CD4-positive, alpha-beta T cell (primary cell): ENCODE data around the gene SEC62. TPM values are rescaled to one million over a fixed set of nuclear protein-coding genes. Genes with fewer than 3 reads are reported as not detected.

ENCODE experiments used
- ATAC-seq: fragments of 200-7000 bp; cut with Tn5 transposase; one replicate; pipeline ENCODE4 v1.10.0; 2022; ENCODE audit warnings: mild to moderate bottlenecking; ENCODE audit not compliant: poor library complexity
- CTCF ChIA-PET: fragments of 350-600 bp; sonication (Branson Sonifier 250); formaldehyde crosslinking; loops from one replicate; lab custom pipeline; 2021; ENCODE audit warnings: antibody characterized with exemption, inconsistent platforms; lab: Charles Lee
- POLR2A ChIA-PET: fragments of 350-600 bp; sonication (Branson Sonifier 250); formaldehyde crosslinking; loops from one replicate; lab custom pipeline; 2021; ENCODE audit warnings: antibody characterized with exemption, inconsistent platforms; lab: Charles Lee
- DNase-seq, 14 experiments: peaks; one replicate each; pipeline ENCODE4 v3.0.0-alpha.2; 2013 to 2020; ENCODE audit warnings: mixed read lengths in 2 of 14
- H3K27ac ChIP-seq, 2 donors: one replicate each; pipeline versions ENCODE4 v1.5.1 to v1.7.0; 2013; ENCODE audit warnings: low read length in 2 of 2, low read depth in 1 of 2, mild to moderate bottlenecking in 1 of 2
- H3K27me3 ChIP-seq, 2 experiments: 1 replicate in 1 of 2; 2 replicates in 1 of 2; pipeline versions ENCODE4 v1.6.1 to v1.7.0; 2013; ENCODE audit warnings: low read length in 2 of 2, control low read depth in 1 of 2, mild to moderate bottlenecking in 1 of 2, moderate library complexity in 1 of 2; ENCODE audit not compliant: insufficient read depth in 2 of 2, control insufficient read depth in 1 of 2
- H3K36me3 ChIP-seq: one replicate; pipeline ENCODE4 v1.6.1; 2013; ENCODE audit warnings: low read length, control low read depth; ENCODE audit not compliant: insufficient read depth
- H3K4me1 ChIP-seq: one replicate; pipeline ENCODE4 v1.6.1; 2013; ENCODE audit warnings: low read length, control low read depth; ENCODE audit not compliant: insufficient read depth
- H3K4me3 ChIP-seq: one replicate; pipeline ENCODE4 v1.5.1; 2013; ENCODE audit warnings: mild to moderate bottlenecking, low read length, moderate library complexity
- H3K9me3 ChIP-seq, 2 experiments: 1 replicate in 1 of 2; 2 replicates in 1 of 2; pipeline versions ENCODE4 v1.6.1 to v1.7.0; 2013; ENCODE audit warnings: low read length in 2 of 2, mild to moderate bottlenecking in 2 of 2, control low read depth in 1 of 2, moderate library complexity in 1 of 2; ENCODE audit not compliant: control insufficient read depth in 1 of 2, insufficient read depth in 1 of 2
- H3K27ac Mint-ChIP-seq: one replicate; pipeline ENCODE4 v1.8.0; 2020; ENCODE audit warnings: mixed read lengths
- H3K27me3 Mint-ChIP-seq: one replicate; pipeline ENCODE4 v1.8.0; 2021; ENCODE audit warnings: mixed read lengths
- H3K36me3 Mint-ChIP-seq: one replicate; pipeline ENCODE4 v1.8.0; 2021; ENCODE audit warnings: low read depth, mixed read lengths
- H3K4me1 Mint-ChIP-seq: one replicate; pipeline ENCODE4 v1.8.0; 2021; ENCODE audit warnings: low read depth, mixed read lengths
- H3K4me3 Mint-ChIP-seq: one replicate; pipeline ENCODE4 v1.8.0; 2020; ENCODE audit warnings: mild to moderate bottlenecking, mixed read lengths
- H3K9me3 Mint-ChIP-seq: one replicate; pipeline ENCODE4 v1.8.0; 2020; ENCODE audit warnings: mixed read lengths
- intact Hi-C, 2 experiments: fragments of 100-400 bp; cut with DNase I in 1 of 2; cut with micrococcal nuclease in 1 of 2; formaldehyde crosslinking; loops; one replicate each; pipeline versions ENCODE4 v1.15.1 to v1.9.0; 2023 to 2025; cut with DNase I, micrococcal nuclease
- total RNA-seq, 174 experiments: library from RNA in 2 of 174; stranded (reverse) in 2 of 174; gene quantifications; one replicate each; pipeline ENCODE4 v1.2.3 and lab custom pipeline; 2021 to 2026
- TF ChIP-seq, protein P1 (sequence below): fragments of 200-600 bp; IDR thresholded peaks from one replicate; pipeline ENCODE4 v1.8.0; 2022; ENCODE audit warnings: antibody characterized with exemption, mild to moderate bottlenecking

SEC62 gene
- total RNA-seq, 2 experiments from 2014 or later: 113 to 117 TPM

GRCh38 chr3:170003881-170004356, 37.3 kb downstream of the SEC62 start:
- Histone ChIP-seq H3K4me1 (peaks cover 29% of the 10 kb centered on the region), H3K4me3 (no peak overlapping the region), H3K9me3 (no peaks in the 10 kb centered on the region), H3K36me3 (no peaks in the 10 kb centered on the region), H3K27me3 (no peaks in the 10 kb centered on the region), H3K27ac (no peak overlapping the region)
- no peak for ATAC-seq
- ChIA-PET CTCF (no interaction called here), POLR2A (interaction anchor here (1.0 to 1.4 kb wide), 3 partner anchors 11 to 38 kb away, joined by 4 to 5 read pairs (median 4); partner anchors contain the start of gene SEC62)
- Mint-ChIP-seq H3K4me3 (no peak overlapping the region), H3K27ac (peak overlapping the region; percentile 68), H3K9me3 (no peaks in the 10 kb centered on the region), H3K36me3 (peaks cover 5% of the 10 kb centered on the region), H3K4me1 (peaks cover 59% of the 10 kb centered on the region), H3K27me3 (no peaks in the 10 kb centered on the region)
- DNase-seq: no peak
- TF ChIP-seq, protein P1, sequence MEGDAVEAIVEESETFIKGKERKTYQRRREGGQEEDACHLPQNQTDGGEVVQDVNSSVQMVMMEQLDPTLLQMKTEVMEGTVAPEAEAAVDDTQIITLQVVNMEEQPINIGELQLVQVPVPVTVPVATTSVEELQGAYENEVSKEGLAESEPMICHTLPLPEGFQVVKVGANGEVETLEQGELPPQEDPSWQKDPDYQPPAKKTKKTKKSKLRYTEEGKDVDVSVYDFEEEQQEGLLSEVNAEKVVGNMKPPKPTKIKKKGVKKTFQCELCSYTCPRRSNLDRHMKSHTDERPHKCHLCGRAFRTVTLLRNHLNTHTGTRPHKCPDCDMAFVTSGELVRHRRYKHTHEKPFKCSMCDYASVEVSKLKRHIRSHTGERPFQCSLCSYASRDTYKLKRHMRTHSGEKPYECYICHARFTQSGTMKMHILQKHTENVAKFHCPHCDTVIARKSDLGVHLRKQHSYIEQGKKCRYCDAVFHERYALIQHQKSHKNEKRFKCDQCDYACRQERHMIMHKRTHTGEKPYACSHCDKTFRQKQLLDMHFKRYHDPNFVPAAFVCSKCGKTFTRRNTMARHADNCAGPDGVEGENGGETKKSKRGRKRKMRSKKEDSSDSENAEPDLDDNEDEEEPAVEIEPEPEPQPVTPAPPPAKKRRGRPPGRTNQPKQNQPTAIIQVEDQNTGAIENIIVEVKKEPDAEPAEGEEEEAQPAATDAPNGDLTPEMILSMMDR: no peak
- intact Hi-C loops: no loop called here

- ChIA-PET POLR2A (interaction anchor here (1.5 to 1.6 kb wide), 2 partner anchors 26 to 40 kb away, joined by 3 to 8 read pairs; partner anchors contain the start of gene SEC62), CTCF (interaction anchor here (1.0 to 1.1 kb wide), 2 partner anchors 13 to 120 kb away, joined by 3 read pairs; no protein-coding TSS in a partner anchor)
- ATAC-seq: peak; percentile 86
- peaks cover 50% of the 10 kb centered on the region for H3K4me1 Mint-ChIP-seq
- H3K27ac Mint-ChIP-seq: peak overlapping the region; percentile 42
- no peaks in the 10 kb centered on the region for H3K27me3 Mint-ChIP-seq
- intact Hi-C loops: loop anchor here in 1 of 2 experiments (5.0 kb wide), 1 partner anchor 35 kb away; no protein-coding TSS in a partner anchor
- peaks cover 25% of the 10 kb centered on the region for H3K4me1 ChIP-seq
- H3K9me3 ChIP-seq: no peaks in the 10 kb centered on the region
- H3K27ac ChIP-seq: no peak overlapping the region
- no peaks in the 10 kb centered on the region for H3K9me3 Mint-ChIP-seq
- H3K36me3 Mint-ChIP-seq: no peaks in the 10 kb centered on the region
- peak overlapping the region; percentile 10 for H3K4me3 Mint-ChIP-seq
- TF ChIP-seq, protein P1: no peak
- DNase-seq: peak in 13 of 14 experiments; percentile 2 to 63 (median 24)
- H3K27me3 ChIP-seq: no peaks in the 10 kb centered on the region
- H3K4me3 ChIP-seq: no peak overlapping the region
- no peaks in the 10 kb centered on the region for H3K36me3 ChIP-seq
Observed at GRCh38 chr3:170007031-170007663, 40.5 kb downstream of the SEC62 start.

DNA sequence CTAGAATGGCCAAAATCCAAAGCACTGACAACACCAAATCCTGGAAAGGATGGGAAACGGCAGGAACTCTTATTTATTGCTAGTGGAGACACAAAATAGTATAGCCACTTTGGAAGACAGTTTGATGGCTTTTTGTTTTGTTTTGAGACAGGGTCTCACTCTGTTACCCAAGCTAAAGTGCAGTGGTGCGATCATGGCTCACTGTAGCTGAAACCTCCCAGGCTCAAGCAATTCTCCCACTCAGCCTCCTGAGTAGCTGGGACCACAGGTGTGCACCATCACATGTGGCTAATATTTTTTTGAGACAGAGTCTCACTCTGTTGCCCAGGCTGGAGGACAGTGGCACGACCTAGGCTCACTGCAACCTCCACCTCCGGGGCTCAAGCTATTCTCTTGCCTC, 43.9 kb downstream of the SEC62 start:
- H3K4me1 ChIP-seq: peaks cover 12% of the 10 kb centered on the region
- intact Hi-C loops: no loop called here
- POLR2A ChIA-PET: no interaction called here

More for the DNA sequence above, 43.9 kb downstream of the SEC62 start:
- Histone ChIP-seq H3K27ac (no peak overlapping the region), H3K27me3 (no peaks in the 10 kb centered on the region), H3K4me3 (no peak overlapping the region), H3K9me3 (no peaks in the 10 kb centered on the region), H3K36me3 (no peaks in the 10 kb centered on the region)
- Mint-ChIP-seq H3K27ac (no peak overlapping the region), H3K36me3 (no peaks in the 10 kb centered on the region), H3K9me3 (no peaks in the 10 kb centered on the region), H3K27me3 (no peaks in the 10 kb centered on the region), H3K4me1 (peaks cover 23% of the 10 kb centered on the region), H3K4me3 (no peak overlapping the region)
- CTCF ChIA-PET: no interaction called here
- TF ChIP-seq, protein P1: no peak
- ATAC-seq: no peak
- DNase-seq: no peak
